Measurements from ENCODE around the gene HERPUD1. TPM values are rescaled to one million over a fixed set of nuclear protein-coding genes. Genes with fewer than 3 reads are reported as not detected.

HERPUD1 gene
- total RNA-seq, 3 donors from 2014 or later: 123 to 162 (median 149) TPM

DNA sequence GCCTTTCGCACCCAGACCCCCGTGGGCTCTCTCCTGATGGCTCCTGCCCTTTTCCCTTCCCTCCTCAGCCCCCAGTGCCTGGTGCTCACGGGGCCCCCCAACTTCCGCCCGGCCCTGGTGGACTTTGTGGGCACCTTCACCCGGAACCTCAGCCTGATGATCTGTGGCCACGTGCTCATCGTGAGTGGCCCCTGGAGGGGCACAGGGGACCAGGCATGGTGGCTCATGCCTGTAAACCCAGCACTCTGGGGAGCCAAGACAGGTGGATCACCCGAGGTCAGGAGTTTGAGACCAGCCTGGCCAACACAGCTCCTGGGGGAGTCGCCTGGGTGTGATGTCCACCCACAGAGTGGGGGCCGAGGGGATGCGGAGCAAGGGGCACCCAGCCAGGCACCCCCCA lies 45.6 kb upstream of the HERPUD1 start:
- no peak for DNase-seq (ENCODE audit: low spot score in 2 of 2)
- H3K4me3 ChIP-seq: no peak overlapping the region
- H3K27ac ChIP-seq: no peak overlapping the region
- H3K4me1 ChIP-seq: no peaks in the 10 kb centered on the region
- intact Hi-C loops (cut with DNase I; ENCODE audit: low total_unique reads): no loop called here
- H3K9me3 ChIP-seq: no peaks in the 10 kb centered on the region
- H3K36me3 ChIP-seq: no peaks in the 10 kb centered on the region
- H3K27me3 ChIP-seq: no peaks in the 10 kb centered on the region
- TF ChIP-seq POLR2AphosphoS5 (IDR thresholded peaks at IDR 0.05): no peak
- TF ChIP-seq POLR2A (IDR thresholded peaks at IDR 0.05): no peak
- TF ChIP-seq, protein P1, sequence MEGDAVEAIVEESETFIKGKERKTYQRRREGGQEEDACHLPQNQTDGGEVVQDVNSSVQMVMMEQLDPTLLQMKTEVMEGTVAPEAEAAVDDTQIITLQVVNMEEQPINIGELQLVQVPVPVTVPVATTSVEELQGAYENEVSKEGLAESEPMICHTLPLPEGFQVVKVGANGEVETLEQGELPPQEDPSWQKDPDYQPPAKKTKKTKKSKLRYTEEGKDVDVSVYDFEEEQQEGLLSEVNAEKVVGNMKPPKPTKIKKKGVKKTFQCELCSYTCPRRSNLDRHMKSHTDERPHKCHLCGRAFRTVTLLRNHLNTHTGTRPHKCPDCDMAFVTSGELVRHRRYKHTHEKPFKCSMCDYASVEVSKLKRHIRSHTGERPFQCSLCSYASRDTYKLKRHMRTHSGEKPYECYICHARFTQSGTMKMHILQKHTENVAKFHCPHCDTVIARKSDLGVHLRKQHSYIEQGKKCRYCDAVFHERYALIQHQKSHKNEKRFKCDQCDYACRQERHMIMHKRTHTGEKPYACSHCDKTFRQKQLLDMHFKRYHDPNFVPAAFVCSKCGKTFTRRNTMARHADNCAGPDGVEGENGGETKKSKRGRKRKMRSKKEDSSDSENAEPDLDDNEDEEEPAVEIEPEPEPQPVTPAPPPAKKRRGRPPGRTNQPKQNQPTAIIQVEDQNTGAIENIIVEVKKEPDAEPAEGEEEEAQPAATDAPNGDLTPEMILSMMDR (IDR thresholded peaks at IDR 0.05): no peak

DNA sequence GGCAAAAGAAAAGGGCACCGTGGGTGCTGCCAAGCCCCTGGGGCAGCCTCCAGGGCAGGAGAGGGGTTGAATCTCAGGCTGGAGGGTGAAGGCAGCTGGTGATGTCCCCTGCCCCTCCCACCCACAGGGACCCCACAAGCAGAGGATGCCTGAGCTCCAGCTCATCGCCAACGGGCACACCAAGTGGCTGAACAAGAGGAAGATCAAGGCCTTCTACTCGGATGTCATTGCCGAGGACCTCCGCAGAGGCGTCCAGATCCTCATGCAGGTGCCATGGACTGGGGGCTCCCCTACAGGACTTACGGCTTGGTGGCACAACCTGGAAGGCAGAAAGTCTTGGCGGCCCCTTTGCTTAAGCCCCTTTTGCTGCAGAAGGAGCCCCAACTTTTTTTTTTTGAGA lies 45.1 kb upstream of the HERPUD1 start:
- Histone ChIP-seq H3K36me3 (no peaks in the 10 kb centered on the region), H3K9me3 (no peaks in the 10 kb centered on the region), H3K4me3 (no peak overlapping the region), H3K4me1 (no peaks in the 10 kb centered on the region), H3K27me3 (no peaks in the 10 kb centered on the region), H3K27ac (no peak overlapping the region)
- DNase-seq (ENCODE audit: low spot score in 2 of 2): no peak
- TF ChIP-seq POLR2A (IDR thresholded peaks at IDR 0.05): no peak
- no peak for TF ChIP-seq POLR2AphosphoS5 (IDR thresholded peaks at IDR 0.05)
- TF ChIP-seq, protein P1 (IDR thresholded peaks at IDR 0.05): no peak
- intact Hi-C loops (cut with DNase I; ENCODE audit: low total_unique reads): no loop called here

DNA sequence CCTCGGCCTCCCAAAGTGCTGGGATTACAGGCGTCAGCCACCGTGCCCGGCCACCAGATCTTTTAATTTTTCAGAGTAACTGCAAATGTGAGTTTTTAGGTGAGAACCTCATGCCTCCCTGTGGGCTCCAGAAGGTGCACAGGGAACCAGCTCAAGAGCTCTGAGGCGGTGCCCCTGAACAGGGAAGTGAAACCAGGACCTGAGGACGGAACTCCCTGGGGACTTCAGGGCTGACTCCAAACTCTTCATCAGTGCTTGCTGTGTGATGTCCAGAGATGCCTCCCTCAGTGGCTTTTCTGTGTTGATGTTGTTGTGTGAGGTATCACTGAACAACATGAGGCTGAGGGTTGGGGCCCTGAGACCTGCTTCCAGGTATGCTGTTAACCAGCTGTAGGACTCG lies 43.1 kb upstream of the HERPUD1 start:
- TF ChIP-seq POLR2AphosphoS5 (IDR thresholded peaks at IDR 0.05) (no peak), POLR2A (IDR thresholded peaks at IDR 0.05) (no peak)
- TF ChIP-seq, protein P1 (IDR thresholded peaks at IDR 0.05): no peak
- no peaks in the 10 kb centered on the region for H3K27me3 ChIP-seq
- intact Hi-C loops (cut with DNase I; ENCODE audit: low total_unique reads): no loop called here
- H3K36me3 ChIP-seq: no peaks in the 10 kb centered on the region
- H3K4me3 ChIP-seq: no peak overlapping the region
- H3K27ac ChIP-seq: no peak overlapping the region
- no peaks in the 10 kb centered on the region for H3K9me3 ChIP-seq
- DNase-seq (ENCODE audit: low spot score in 2 of 2): no peak
- H3K4me1 ChIP-seq: no peaks in the 10 kb centered on the region

DNA sequence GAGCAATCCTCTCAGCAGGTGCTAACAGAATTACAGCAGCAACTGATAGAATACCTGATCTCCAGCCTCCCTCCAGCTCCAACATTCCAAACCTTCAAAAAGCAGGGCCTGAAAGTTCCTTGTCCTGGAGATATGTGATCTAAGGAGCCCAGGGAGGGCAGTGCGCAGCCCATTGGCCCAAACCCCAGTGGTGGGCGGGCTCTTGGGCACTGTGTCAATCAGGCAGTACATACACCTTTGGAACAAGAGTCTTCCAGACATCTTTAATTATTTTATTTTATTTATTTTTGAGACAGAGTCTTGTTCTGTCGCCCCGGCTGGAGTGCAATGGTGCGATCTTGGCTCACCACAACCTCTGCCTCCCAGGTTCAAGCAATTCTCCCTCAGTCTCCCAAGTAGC lies 42.7 kb upstream of the HERPUD1 start:
- DNase-seq (ENCODE audit: low spot score in 2 of 2): no peak
- TF ChIP-seq, protein P1 (IDR thresholded peaks at IDR 0.05): no peak
- TF ChIP-seq POLR2A (IDR thresholded peaks at IDR 0.05) (no peak), POLR2AphosphoS5 (IDR thresholded peaks at IDR 0.05) (no peak)
- Histone ChIP-seq H3K27me3 (no peaks in the 10 kb centered on the region), H3K4me3 (no peak overlapping the region), H3K4me1 (no peaks in the 10 kb centered on the region), H3K9me3 (no peaks in the 10 kb centered on the region), H3K27ac (no peak overlapping the region), H3K36me3 (no peaks in the 10 kb centered on the region)
- intact Hi-C loops (cut with DNase I; ENCODE audit: low total_unique reads): no loop called here

DNA sequence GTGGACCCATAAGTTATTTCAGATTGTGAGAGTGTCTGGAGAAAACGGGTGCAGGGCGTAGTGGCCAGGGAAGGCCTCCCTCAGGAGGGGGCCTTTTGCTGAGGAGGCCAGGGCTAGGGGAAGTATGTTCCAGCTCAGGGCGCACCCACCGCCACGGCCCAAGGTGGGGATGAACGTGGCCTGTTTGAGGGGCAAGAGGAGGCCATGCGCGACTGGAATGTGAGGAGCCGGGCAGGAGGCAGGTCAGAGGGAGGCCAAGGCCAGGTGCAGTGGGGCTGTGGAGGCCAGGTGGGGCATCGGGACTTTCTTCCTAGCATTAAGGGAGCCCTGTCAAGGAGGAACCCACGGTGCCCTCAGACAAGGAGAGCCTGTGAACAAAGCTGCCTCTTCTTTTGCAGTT lies 40.3 kb upstream of the HERPUD1 start:
- DNase-seq (ENCODE audit: low spot score in 2 of 2): no peak
- Histone ChIP-seq H3K27me3 (no peaks in the 10 kb centered on the region), H3K4me3 (no peak overlapping the region), H3K36me3 (no peaks in the 10 kb centered on the region), H3K4me1 (no peaks in the 10 kb centered on the region), H3K9me3 (no peaks in the 10 kb centered on the region), H3K27ac (no peak overlapping the region)
- intact Hi-C loops (cut with DNase I; ENCODE audit: low total_unique reads): no loop called here
- TF ChIP-seq POLR2AphosphoS5 (IDR thresholded peaks at IDR 0.05): no peak

DNA sequence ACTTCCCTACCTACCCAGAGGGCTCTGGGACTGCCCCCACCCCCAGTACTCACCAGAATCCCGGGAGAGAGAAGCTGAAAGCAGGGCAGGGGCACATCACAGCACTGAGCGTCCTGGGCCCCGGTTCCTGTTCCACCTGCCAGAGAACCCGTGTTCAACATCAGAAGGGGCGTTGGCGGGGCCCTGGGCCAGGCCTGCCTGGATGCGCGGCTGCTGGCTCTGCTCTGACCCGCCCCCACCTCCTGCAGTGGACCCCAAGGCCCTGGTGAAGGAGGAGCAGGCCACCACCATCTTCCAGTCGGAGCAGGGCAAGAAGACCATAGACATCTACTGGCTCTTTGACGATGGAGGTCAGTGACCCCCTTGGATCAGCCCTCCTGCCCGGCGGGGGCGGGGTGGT lies 39.2 kb upstream of the HERPUD1 start:
- Histone ChIP-seq H3K36me3 (no peaks in the 10 kb centered on the region), H3K27ac (no peak overlapping the region), H3K9me3 (no peaks in the 10 kb centered on the region), H3K4me1 (no peaks in the 10 kb centered on the region), H3K27me3 (no peaks in the 10 kb centered on the region), H3K4me3 (no peak overlapping the region)
- TF ChIP-seq POLR2AphosphoS5 (IDR thresholded peaks at IDR 0.05): no peak
- DNase-seq (ENCODE audit: low spot score in 2 of 2): no peak
- intact Hi-C loops (cut with DNase I; ENCODE audit: low total_unique reads): no loop called here
